GM18520 (cell line): ENCODE measurements around the gene SCRN3.
"Not testable (repeated sequence)": the region's sequence is repeated elsewhere in the genome, so short reads cannot be mapped to it uniquely, and the experiment has no call there.

Experiments used
- ATAC-seq: cut with Tn5 transposase; IDR thresholded peaks from one replicate; pipeline ENCODE4 v1.9.1; 2021; ENCODE audit not compliant: unreplicated experiment

The SCRN3 gene

GRCh38 chr2:174403628-174404027 lies 8.1 kb downstream of the SCRN3 start:
- no peak for ATAC-seq

GRCh38 chr2:174410039-174410438 lies 14.5 kb downstream of the SCRN3 start:
- ATAC-seq = not testable (repeated sequence)

- ATAC-seq = no peak
These were observed 16.7 kb downstream of the SCRN3 start for GRCh38 chr2:174412256-174412655.

- no peak for ATAC-seq
These were observed 32.7 kb downstream of the SCRN3 start for GRCh38 chr2:174428214-174428613.

GRCh38 chr2:174430066-174430465 lies 34.5 kb downstream of the SCRN3 start:
- ATAC-seq = no peak

GRCh38 chr2:174431902-174432301 lies 36.4 kb downstream of the SCRN3 start:
- ATAC-seq = no peak

- ATAC-seq = no peak
These were observed 40.8 kb downstream of the SCRN3 start for GRCh38 chr2:174436351-174436750.

GRCh38 chr2:174438146-174438886 lies 42.8 kb downstream of the SCRN3 start:
- no peak for ATAC-seq

- no peak for ATAC-seq
These were observed 43.8 kb downstream of the SCRN3 start for GRCh38 chr2:174439323-174439722.

- ATAC-seq = no peak
These were observed 44.4 kb downstream of the SCRN3 start for GRCh38 chr2:174439950-174440349.

- ATAC-seq = no peak
These were observed 47.3 kb downstream of the SCRN3 start for GRCh38 chr2:174442546-174443510.

GRCh38 chr2:174444761-174445160 lies 49.2 kb downstream of the SCRN3 start:
- ATAC-seq = no peak

GRCh38 chr2:174445248-174445647 lies 49.7 kb downstream of the SCRN3 start:
- no peak for ATAC-seq

GRCh38 chr2:174446531-174446930 lies 51.0 kb downstream of the SCRN3 start:
- no peak for ATAC-seq

- no peak for ATAC-seq
These were observed 53.5 kb downstream of the SCRN3 start for GRCh38 chr2:174449033-174449432.

- ATAC-seq = no peak
These were observed 54.7 kb downstream of the SCRN3 start for GRCh38 chr2:174450021-174450816.

- no peak for ATAC-seq
These were observed 59.0 kb downstream of the SCRN3 start for GRCh38 chr2:174454566-174454965.

GRCh38 chr2:174461221-174461620 lies 65.7 kb downstream of the SCRN3 start:
- ATAC-seq = no peak

GRCh38 chr2:174465327-174465726 lies 69.8 kb downstream of the SCRN3 start:
- ATAC-seq = no peak

GRCh38 chr2:174473796-174474195 lies 78.3 kb downstream of the SCRN3 start:
- no peak for ATAC-seq

GRCh38 chr2:174477759-174478158 lies 82.2 kb downstream of the SCRN3 start:
- ATAC-seq = no peak
